ENCODE measurements around the gene AGBL4. TPM values are rescaled to one million over a fixed set of nuclear protein-coding genes. Genes with fewer than 3 reads are reported as not detected.

The AGBL4 gene
- total and polyA plus RNA-seq, 2 of the 13 experiments (the other 11 are each of a cell fraction or from before 2014, with no cell fraction given), result not detected

GRCh38 chr1:49364676-49365075 is 659.1 kb downstream of the AGBL4 start (continued):
- TF ChIP-seq REPIN1 (CRISPR knock-in tag; IDR thresholded peaks at IDR 0.05; ENCODE audit: borderline replicate concordance, low read depth) (no peak), TRIM24 (CRISPR knock-in tag; IDR thresholded peaks at IDR 0.05) (no peak), ZHX1 (CRISPR knock-in tag; IDR thresholded peaks at IDR 0.05; ENCODE audit: low read depth) (no peak), ZNF570 (CRISPR knock-in tag; IDR thresholded peaks at IDR 0.05; ENCODE audit: borderline replicate concordance) (no peak), HNF1A (IDR thresholded peaks at IDR 0.05; ENCODE audit: low read depth) (no peak), HNF1A (CRISPR knock-in tag; IDR thresholded peaks at IDR 0.05; ENCODE audit: borderline replicate concordance) (no peak), HCFC1 (IDR thresholded peaks at IDR 0.05; ENCODE audit: low read depth, low read length) (no peak), PHF20 (CRISPR knock-in tag; IDR thresholded peaks at IDR 0.05) (no peak)
